NCI-H1694 treated with DMSO at 0.1 percent for 48 hours (cell line): ENCODE measurements around the gene CELSR1.
"Not testable (repeated sequence)": the region's sequence is repeated elsewhere in the genome, so short reads cannot be mapped to it uniquely, and the experiment has no call there.

Experiments used
- DNase-seq: peaks from one replicate; lab custom pipeline; 2025; lab: John Stamatoyannopoulos, UW

CELSR1 gene

GRCh38 chr22:46416891-46417580 lies 120.4 kb downstream of the CELSR1 start:
- no peak for DNase-seq

DNA sequence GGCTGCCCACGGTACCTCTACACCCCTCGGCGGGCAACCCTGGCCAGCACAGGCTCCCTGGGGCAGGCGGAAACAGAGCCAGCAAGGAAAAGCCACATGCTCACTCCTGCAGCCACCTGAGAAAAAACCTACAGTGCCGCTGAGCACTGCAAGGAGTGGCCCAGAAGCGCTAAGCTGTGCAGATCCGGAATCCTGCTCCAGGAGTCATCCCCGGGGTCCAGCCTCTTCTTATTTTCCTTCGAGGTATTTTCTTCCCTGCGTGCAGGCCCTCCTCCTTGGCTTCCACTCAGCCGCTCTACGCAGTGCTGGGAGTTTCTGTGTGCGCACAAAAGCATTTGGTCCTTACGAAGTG lies 120.9 kb downstream of the CELSR1 start:
- no peak for DNase-seq

GRCh38 chr22:46415776-46416519 lies 121.5 kb downstream of the CELSR1 start:
- no peak for DNase-seq

- DNase-seq = no peak
Observed at GRCh38 chr22:46414704-46415103, 122.7 kb downstream of the CELSR1 start.

- DNase-seq = no peak
Observed at GRCh38 chr22:46413725-46414379, 123.6 kb downstream of the CELSR1 start.

- DNase-seq = no peak
Observed at GRCh38 chr22:46411347-46411746, 126.1 kb downstream of the CELSR1 start.

DNA sequence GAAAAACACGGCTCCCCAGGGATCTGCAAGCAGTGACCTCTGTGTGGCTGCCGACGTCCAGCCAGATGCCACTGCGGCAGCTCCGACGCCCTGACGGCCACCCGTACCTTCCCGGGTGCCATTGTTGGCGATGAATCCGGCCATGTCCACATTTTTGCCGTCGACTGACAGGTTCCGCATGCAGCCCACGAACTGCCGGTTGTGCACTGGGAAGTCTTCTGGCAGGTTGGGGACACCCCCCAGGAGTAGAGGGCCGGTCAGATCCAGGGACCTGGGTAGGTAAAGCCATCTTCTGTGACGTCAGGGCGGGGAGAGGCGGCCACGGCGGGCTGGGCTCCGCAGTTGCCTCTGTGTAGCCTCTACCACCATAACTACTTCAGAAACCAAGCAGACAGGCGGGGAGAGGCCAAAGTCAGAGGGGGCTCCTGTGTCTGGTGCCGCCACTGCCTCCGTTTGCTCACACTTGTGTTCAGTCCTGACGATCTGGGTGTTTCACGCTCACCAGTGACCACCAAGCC lies 127.1 kb downstream of the CELSR1 start:
- no peak for DNase-seq

DNA sequence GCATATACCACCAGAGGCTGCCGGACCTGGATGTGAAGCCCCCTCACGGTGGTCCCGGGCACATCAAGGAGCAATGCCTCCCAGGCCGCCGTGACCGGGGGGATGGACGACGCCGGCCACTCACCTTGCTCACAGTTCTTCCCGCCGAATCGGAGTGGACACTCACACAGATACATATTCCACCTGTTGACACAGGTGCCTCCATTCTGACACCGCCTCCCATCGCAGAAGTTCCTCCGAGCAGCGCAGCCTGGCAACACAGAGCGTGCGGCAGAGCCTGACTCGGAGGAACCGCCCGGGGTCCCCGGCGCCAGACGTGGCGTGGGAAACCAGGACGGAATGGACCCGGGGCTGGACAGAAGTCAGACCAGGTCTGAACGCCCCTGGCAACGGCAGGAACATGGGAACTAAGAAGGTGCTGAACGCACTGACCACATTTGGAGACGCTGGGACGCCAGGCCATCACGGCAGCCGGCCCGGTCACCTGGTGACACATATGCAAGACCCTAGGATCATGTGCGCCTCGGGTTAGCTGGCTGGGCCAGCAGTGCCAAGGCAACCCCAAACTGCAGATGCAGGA lies 127.7 kb downstream of the CELSR1 start:
- DNase-seq = no peak

- no peak for DNase-seq
Observed at GRCh38 chr22:46408568-46409506, 128.6 kb downstream of the CELSR1 start.

DNA sequence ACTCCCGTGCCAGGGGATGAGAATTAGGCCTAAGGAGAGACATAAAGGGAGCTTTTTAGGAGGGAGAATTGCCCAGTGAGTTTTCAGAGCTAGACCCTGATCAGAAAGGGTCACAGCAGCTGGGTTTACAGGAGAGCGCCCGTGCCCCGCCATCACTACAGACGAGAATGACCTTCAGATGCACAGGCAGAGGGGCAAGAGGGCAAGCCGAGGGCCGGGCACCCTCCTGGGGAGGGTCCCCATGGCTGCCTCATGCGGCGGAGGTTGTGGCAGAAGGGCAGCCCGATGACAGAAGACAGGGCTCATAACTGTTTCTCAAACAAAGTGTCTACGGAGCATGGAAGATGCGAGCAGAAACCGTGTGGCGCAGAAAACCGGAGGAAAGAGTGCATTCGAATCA lies 129.7 kb downstream of the CELSR1 start:
- DNase-seq = no peak

DNA sequence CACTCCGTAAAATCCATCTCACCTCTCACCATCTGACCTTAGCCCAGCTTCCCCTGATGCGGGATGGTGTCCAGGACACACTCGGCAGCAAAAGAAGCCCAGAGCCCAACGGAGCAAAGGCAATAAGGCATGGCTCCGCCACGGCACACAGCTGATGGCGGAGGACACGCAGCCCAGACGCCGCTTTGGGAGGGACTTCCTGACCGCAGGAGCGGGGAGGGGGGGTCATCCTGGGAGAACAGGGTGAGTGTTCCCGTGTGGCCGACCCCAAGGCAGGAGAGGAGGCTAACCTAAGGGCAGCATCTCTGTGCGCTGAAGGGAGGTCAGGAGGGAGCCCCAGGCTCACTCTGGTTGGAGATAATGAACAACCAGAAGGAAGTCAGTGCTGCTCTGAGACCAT lies 130.6 kb downstream of the CELSR1 start:
- no peak for DNase-seq

DNA sequence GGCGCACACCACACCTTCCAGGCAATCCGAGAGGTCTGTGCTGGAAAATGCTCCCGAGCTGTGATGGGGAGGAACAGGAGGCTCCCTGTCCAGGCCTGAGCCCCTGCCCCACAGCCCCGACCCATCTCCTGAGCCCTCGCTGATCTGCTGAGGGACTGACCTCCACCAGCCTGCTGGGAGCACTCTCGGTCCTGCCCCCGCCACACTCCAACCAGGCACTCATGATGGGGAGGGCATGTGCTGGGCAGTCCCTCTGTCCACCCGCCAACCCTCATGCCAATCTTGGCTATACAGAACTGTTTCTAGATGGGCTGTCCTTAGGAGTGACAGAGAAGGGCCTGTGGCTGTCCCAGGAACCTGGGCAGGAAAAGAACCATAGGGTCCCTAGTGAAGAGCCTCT lies 131.1 kb downstream of the CELSR1 start:
- no peak for DNase-seq

DNA sequence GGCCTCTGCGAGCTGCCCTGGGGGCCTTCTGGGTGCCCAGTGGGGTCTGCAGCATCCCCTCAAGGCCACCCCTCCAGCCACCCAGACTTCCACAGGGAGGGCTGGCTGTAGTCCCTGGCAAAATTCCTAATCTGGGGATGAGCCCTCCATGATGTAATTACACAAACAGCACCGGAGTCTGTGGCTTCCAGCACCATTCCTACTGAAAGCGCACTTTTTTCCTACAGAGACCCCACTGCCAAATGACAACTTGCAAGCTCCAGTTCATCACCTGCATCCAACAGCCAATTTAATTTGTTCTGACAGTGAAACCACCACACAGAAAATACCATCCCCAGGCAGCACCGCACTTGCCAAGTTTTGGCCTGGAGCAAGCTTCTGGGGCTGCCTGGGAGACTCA lies 131.5 kb downstream of the CELSR1 start:
- DNase-seq = no peak

DNA sequence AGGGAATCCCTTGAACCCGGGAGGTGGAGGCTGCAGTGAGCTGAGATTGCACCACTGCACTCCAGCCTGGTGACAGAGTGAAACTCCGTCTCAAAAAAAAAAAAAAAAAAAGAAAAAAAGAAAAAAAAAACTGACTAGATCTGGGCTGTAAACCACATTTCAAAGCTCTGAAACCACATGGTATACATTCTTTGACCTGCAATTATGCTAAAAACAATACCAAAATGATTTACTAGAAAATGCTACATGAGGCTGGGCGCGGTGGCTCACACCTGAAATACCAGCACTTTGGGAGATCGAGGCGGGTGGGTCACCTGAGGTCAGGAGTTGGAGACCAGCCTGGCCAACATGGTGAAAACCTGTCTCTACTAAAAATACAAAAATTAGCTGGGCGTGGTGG lies 133.5 kb downstream of the CELSR1 start:
- not testable (repeated sequence) for DNase-seq

DNA sequence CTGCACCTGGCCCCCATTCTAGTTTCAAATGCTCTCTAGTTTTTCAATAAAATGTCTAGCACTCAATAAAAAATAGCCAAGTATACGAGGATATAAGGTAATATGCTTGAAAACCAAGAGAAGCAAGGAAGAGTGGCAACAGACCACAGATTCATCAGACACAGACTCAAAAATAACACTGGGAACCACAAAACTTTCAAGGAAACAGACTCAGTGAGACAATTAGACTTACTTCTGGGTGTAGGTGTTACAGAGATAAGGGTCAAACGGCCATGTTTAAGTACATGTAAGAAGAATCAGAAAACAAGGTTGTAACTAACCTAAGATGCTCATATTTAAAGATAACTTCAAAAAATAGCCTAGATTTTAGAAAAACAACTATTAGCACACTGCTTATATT lies 134.9 kb downstream of the CELSR1 start:
- no peak for DNase-seq

- DNase-seq = no peak
Observed at GRCh38 chr22:46401370-46401769, 136.1 kb downstream of the CELSR1 start.

DNA sequence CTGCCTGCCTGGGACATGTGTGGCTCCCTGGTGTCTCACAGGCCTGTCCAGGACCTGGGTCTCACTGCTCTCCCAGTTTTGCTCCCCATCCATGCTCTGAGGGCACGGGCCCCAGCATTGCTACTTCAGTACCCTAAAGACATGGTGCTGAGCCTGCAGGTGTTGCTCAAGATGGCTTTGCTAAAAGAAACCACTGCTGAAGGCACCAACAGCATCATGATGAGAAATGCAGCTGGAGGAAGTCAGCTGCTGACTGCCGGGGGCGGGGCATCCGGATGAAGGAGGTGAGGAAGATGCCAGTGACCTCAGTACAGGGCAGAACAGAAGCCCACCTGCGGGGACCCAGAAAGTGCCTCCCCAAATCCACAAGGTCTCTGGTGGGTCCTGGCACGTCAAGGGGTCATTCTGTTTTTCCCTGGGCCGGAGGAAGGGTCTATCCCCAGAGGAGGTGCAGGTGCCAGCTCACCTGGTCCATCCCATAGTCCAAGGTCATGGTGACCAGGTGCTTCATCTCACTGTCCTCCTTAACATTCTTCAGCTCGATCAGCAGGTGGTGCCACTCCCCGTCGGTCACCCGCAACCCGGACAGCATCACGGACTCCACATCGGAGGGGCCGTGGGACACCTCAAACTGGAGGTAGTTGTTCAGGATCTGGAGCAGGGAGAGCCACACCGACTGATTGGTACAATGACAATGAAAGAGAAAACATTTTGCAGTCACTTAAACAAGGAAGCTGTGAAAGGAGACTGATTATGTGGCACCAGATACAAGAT lies 138.0 kb downstream of the CELSR1 start:
- no peak for DNase-seq

GRCh38 chr22:46397951-46398350 lies 139.5 kb downstream of the CELSR1 start:
- DNase-seq = no peak

GRCh38 chr22:46397514-46397913 lies 139.9 kb downstream of the CELSR1 start:
- no peak for DNase-seq

DNA sequence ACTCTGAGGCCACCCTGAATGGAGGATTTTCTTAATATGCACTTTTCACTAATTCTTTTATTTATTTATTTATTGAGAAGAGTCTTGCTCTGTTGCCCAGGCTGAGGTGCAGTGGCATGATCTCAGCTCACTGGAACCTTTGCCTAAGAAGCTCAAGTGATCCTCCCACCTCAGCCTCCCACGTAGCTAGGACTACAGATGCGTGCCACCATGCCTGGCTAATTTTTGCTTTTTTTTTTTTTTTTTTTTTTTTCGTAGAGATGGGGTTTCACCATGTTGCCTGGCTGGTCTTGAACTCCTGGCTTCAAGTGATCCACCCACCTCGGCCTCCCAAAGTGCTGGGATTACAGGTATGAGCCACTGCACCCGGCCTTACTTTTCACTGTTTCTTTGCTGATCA lies 140.4 kb downstream of the CELSR1 start:
- DNase-seq = not testable (repeated sequence)

GRCh38 chr22:46395145-46395544 lies 142.3 kb downstream of the CELSR1 start:
- DNase-seq = no peak
